Neural cell (in vitro differentiated cells): ENCODE data around the gene COL4A1.

Experiments
- EZH2 ChIP-seq: fragments of 200-600, 300-800 bp; shearing (Covaris generic), sonication (generic); IDR thresholded peaks from 2 replicates; pipeline ENCODE4 v1.6.1; 2014; ENCODE audit warnings: antibody characterized with exemption, low read length, borderline replicate concordance, mild to moderate bottlenecking; ENCODE audit not compliant: insufficient read depth, poor library complexity, severe bottlenecking
- TF ChIP-seq, protein P1 (sequence below): fragments of 450-650 bp; IDR thresholded peaks from 2 replicates; pipeline ENCODE4 v1.5.1; 2014; ENCODE audit warnings: antibody characterized with exemption, mild to moderate bottlenecking, moderate library complexity; ENCODE audit not compliant: poor library complexity, severe bottlenecking

- TF ChIP-seq EZH2: no peak
- TF ChIP-seq, protein P1, sequence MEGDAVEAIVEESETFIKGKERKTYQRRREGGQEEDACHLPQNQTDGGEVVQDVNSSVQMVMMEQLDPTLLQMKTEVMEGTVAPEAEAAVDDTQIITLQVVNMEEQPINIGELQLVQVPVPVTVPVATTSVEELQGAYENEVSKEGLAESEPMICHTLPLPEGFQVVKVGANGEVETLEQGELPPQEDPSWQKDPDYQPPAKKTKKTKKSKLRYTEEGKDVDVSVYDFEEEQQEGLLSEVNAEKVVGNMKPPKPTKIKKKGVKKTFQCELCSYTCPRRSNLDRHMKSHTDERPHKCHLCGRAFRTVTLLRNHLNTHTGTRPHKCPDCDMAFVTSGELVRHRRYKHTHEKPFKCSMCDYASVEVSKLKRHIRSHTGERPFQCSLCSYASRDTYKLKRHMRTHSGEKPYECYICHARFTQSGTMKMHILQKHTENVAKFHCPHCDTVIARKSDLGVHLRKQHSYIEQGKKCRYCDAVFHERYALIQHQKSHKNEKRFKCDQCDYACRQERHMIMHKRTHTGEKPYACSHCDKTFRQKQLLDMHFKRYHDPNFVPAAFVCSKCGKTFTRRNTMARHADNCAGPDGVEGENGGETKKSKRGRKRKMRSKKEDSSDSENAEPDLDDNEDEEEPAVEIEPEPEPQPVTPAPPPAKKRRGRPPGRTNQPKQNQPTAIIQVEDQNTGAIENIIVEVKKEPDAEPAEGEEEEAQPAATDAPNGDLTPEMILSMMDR: no peak
Observed at GRCh38 chr13:110129076-110129475, 177.9 kb downstream of the COL4A1 start.
